Smooth muscle cell (in vitro differentiated cells): ENCODE measurements around the gene SHISAL2B. TPM values are rescaled to one million over a fixed set of nuclear protein-coding genes. Genes with fewer than 3 reads are reported as not detected.
"Not testable (repeated sequence)": the region's sequence is repeated elsewhere in the genome, so short reads cannot be mapped to it uniquely, and the experiment has no call there.

Experiments used
- DNase-seq: peaks from one replicate; lab custom pipeline; 2025; ENCODE audit not compliant: unreplicated experiment; lab: John Stamatoyannopoulos, UW
- H2AFZ ChIP-seq: fragments of 200-600 bp; sonication (generic); 2 replicates; pipeline ENCODE4 v1.6.0; 2016; ENCODE audit warnings: antibody characterized with exemption, low read depth, mild to moderate bottlenecking
- H3F3A ChIP-seq: fragments of 200-600 bp; sonication (generic); 2 replicates; pipeline ENCODE4 v1.6.0; 2017; ENCODE audit warnings: antibody characterized with exemption, low read depth
- H3K27ac ChIP-seq: fragments of 200-600 bp; sonication (generic); 2 replicates; pipeline ENCODE4 v1.5.1; 2016; ENCODE audit warnings: low read depth, mild to moderate bottlenecking
- H3K27me3 ChIP-seq: fragments of 200-600 bp; sonication (generic); 2 replicates; pipeline ENCODE4 v1.6.1; 2016; ENCODE audit warnings: low read depth, mild to moderate bottlenecking
- H3K36me3 ChIP-seq: fragments of 200-600 bp; sonication (generic); 2 replicates; pipeline ENCODE4 v1.5.1; 2016; ENCODE audit warnings: low read depth
- H3K4me1 ChIP-seq: fragments of 200-600 bp; sonication (generic); 2 replicates; pipeline ENCODE4 v1.5.1; 2016; ENCODE audit warnings: low read depth
- H3K4me2 ChIP-seq: fragments of 200-600 bp; sonication (generic); 2 replicates; pipeline ENCODE4 v1.6.0; 2016; ENCODE audit warnings: mild to moderate bottlenecking
- H3K4me3 ChIP-seq: fragments of 200-600 bp; sonication (generic); 2 replicates; pipeline ENCODE4 v1.5.1; 2016; ENCODE audit warnings: mild to moderate bottlenecking
- H3K79me2 ChIP-seq: fragments of 200-600 bp; sonication (generic); 2 replicates; pipeline ENCODE4 v1.6.0; 2016; ENCODE audit warnings: low read depth, mild to moderate bottlenecking
- H3K9ac ChIP-seq: fragments of 200-600 bp; sonication (generic); 2 replicates; pipeline ENCODE4 v1.6.0; 2016; ENCODE audit warnings: low read depth
- H3K9me3 ChIP-seq: fragments of 200-600 bp; sonication (generic); replicated peaks from 2 replicates; pipeline ENCODE4 v1.5.1; 2016; ENCODE audit warnings: low read depth
- H4K20me1 ChIP-seq: fragments of 200-600 bp; sonication (generic); 2 replicates; pipeline ENCODE4 v1.6.0; 2016; ENCODE audit warnings: low read depth
- CTCF ChIP-seq: fragments of 200-600 bp; sonication (generic); IDR thresholded peaks from 2 replicates; pipeline ENCODE4 v1.5.1; 2017; ENCODE audit warnings: borderline replicate concordance, mild to moderate bottlenecking, antibody characterized with exemption; ENCODE audit not compliant: insufficient read depth, poor library complexity, severe bottlenecking
- WGBS: methylation state at CpG from one replicate; pipeline ENCODE4 v1.1.7; 2016; ENCODE audit warnings: low lambda C conversion rate; 5-methylcytosine and 5-hydroxymethylcytosine counted together
- polyA plus RNA-seq: library from polyadenylated mRNA; unstranded; fragments of >200 nt; fragmentation: Nextera tagmentation; extraction: Ambion mirVana; gene quantifications from 2 replicates; pipeline ENCODE4 v1.2.1, GENCODE V29; 2016
- total RNA-seq: library from RNA; depleted of rRNA; stranded (reverse); fragments of >200 nt; gene quantifications from 2 replicates; pipeline ENCODE4 v1.2.3, GENCODE V29; 2014

The SHISAL2B gene
- total and polyA plus RNA-seq, 2 experiments from 2014 or later: not detected

GRCh38 chr5:64653766-64654560 lies 36.3 kb upstream of the SHISAL2B start:
- Histone ChIP-seq H4K20me1 (no peaks in the 10 kb centered on the region), H2AFZ (no peak overlapping the region), H3K4me1 (peaks cover 14% of the 10 kb centered on the region), H3K4me3 (no peak overlapping the region), H3K9ac (no peak overlapping the region), H3K79me2 (no peaks in the 10 kb centered on the region), H3K36me3 (no peaks in the 10 kb centered on the region), H3F3A (no peaks in the 10 kb centered on the region), H3K9me3 (no peaks in the 10 kb centered on the region), H3K27me3 (no peaks in the 10 kb centered on the region), H3K27ac (no peak overlapping the region), H3K4me2 (no peak overlapping the region)
- 90% methylated on average over 3 of the region's 3 CpGs for WGBS
- no peak for TF ChIP-seq CTCF
- no peak for DNase-seq

- H3F3A ChIP-seq: no peaks in the 10 kb centered on the region
- H3K27me3 ChIP-seq: no peaks in the 10 kb centered on the region
- H3K27ac ChIP-seq: no peak overlapping the region
- no peaks in the 10 kb centered on the region for H3K79me2 ChIP-seq
- H3K4me2 ChIP-seq: no peak overlapping the region
- no peak overlapping the region for H3K9ac ChIP-seq
- no peak for DNase-seq
- peaks cover 15% of the 10 kb centered on the region for H3K4me1 ChIP-seq
- no peaks in the 10 kb centered on the region for H4K20me1 ChIP-seq
- no peaks in the 10 kb centered on the region for H3K36me3 ChIP-seq
- no peak for TF ChIP-seq CTCF
- WGBS: 94% methylated on average over 2 of the region's 2 CpGs
- H2AFZ ChIP-seq: no peak overlapping the region
- no peaks in the 10 kb centered on the region for H3K9me3 ChIP-seq
- no peak overlapping the region for H3K4me3 ChIP-seq
Observed at GRCh38 chr5:64654561-64654938, 35.8 kb upstream of the SHISAL2B start.

DNA sequence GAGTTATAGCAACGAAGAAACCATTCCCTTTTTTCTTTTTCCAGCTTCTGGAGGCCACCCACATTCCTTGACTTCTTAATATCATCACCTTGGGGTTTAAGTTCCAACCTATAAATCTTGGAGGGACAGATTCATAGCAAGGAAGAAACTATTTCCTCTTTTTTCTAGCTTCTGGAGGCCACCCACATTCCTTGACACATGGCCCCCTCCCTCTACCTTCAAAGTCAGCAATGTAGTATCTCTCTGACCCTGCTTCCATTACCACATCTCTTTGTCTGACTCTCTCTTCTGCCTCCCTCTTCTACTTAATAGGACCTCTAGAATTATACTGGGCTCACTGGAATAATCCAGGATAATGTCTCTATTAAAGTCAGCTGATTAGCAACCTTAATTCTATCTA lies 34.7 kb upstream of the SHISAL2B start:
- Histone ChIP-seq H3K9me3 (no peaks in the 10 kb centered on the region), H3K36me3 (no peaks in the 10 kb centered on the region), H3K4me2 (no peak overlapping the region), H3K79me2 (no peaks in the 10 kb centered on the region), H3K9ac (no peak overlapping the region), H4K20me1 (no peaks in the 10 kb centered on the region), H3K4me1 (peaks cover 22% of the 10 kb centered on the region), H3K4me3 (no peak overlapping the region), H3K27me3 (no peaks in the 10 kb centered on the region), H3K27ac (no peak overlapping the region), H3F3A (no peaks in the 10 kb centered on the region), H2AFZ (no peak overlapping the region)
- no peak for TF ChIP-seq CTCF
- no peak for DNase-seq
- 89% methylated on average over 1 of the region's 1 CpG for WGBS

- 96% methylated on average over 3 of the region's 3 CpGs for WGBS
- no peak overlapping the region for H3K4me3 ChIP-seq
- peaks cover 29% of the 10 kb centered on the region for H3K4me1 ChIP-seq
- H3K27me3 ChIP-seq: no peaks in the 10 kb centered on the region
- H4K20me1 ChIP-seq: no peaks in the 10 kb centered on the region
- no peaks in the 10 kb centered on the region for H3K79me2 ChIP-seq
- no peak overlapping the region for H2AFZ ChIP-seq
- no peak overlapping the region for H3K9ac ChIP-seq
- H3F3A ChIP-seq: no peaks in the 10 kb centered on the region
- no peak for TF ChIP-seq CTCF
- H3K4me2 ChIP-seq: no peak overlapping the region
- no peak overlapping the region for H3K27ac ChIP-seq
- no peaks in the 10 kb centered on the region for H3K36me3 ChIP-seq
- DNase-seq: no peak
- no peaks in the 10 kb centered on the region for H3K9me3 ChIP-seq
Observed at GRCh38 chr5:64659289-64659688, 31.0 kb upstream of the SHISAL2B start.

GRCh38 chr5:64663181-64663580 lies 27.1 kb upstream of the SHISAL2B start:
- not testable (repeated sequence) for H3K4me2 ChIP-seq
- WGBS: 47% methylated on average over 6 of the region's 6 CpGs

More at GRCh38 chr5:64663181-64663580, 27.1 kb upstream of the SHISAL2B start:
- not testable (repeated sequence) for H4K20me1 ChIP-seq, H3K9me3 ChIP-seq, H3K36me3 ChIP-seq, H3K27me3 ChIP-seq, H2AFZ ChIP-seq, H3K9ac ChIP-seq, DNase-seq, H3K4me3 ChIP-seq, H3K79me2 ChIP-seq, H3F3A ChIP-seq, H3K27ac ChIP-seq
- peaks cover 27% of the 10 kb centered on the region for H3K4me1 ChIP-seq
